GM18858 (cell line): ENCODE results near the gene NHLRC2.
A peak's percentile ranks its signal among the peaks of the same experiment; 100 is the strongest.

Experiments
- ATAC-seq: cut with Tn5 transposase; IDR thresholded peaks from one replicate; pipeline ENCODE4 v1.9.1; 2021; ENCODE audit not compliant: unreplicated experiment

The NHLRC2 gene

GRCh38 chr10:113859261-113859660 is 4.8 kb downstream of the NHLRC2 start:
- ATAC-seq, result peak; percentile 52

- no peak for ATAC-seq
Observed at GRCh38 chr10:113865901-113866300, 11.4 kb downstream of the NHLRC2 start.

- no peak for ATAC-seq
Observed at GRCh38 chr10:113866551-113867394, 12.3 kb downstream of the NHLRC2 start.

DNA sequence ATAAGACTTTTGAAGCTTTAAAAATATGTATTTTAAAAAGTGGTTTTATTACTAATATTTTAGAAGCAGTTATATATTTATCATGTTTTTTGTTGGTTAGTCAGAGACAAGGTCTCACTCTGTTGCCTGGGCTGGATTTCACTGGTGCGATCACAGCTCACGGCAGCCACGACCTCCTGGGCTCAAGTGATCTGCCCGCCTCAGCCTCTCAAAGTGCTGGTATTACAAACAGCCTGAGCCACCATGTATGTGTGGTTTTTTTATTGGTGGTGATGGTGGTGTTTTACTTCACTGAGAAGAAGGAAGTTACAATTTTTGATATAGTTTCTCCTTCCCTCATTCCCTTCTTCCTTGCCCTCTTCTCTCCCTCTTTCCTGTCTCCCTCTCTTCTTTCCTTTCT is 13.4 kb downstream of the NHLRC2 start:
- no peak for ATAC-seq

GRCh38 chr10:113869789-113870188 is 15.3 kb downstream of the NHLRC2 start:
- no peak for ATAC-seq

DNA sequence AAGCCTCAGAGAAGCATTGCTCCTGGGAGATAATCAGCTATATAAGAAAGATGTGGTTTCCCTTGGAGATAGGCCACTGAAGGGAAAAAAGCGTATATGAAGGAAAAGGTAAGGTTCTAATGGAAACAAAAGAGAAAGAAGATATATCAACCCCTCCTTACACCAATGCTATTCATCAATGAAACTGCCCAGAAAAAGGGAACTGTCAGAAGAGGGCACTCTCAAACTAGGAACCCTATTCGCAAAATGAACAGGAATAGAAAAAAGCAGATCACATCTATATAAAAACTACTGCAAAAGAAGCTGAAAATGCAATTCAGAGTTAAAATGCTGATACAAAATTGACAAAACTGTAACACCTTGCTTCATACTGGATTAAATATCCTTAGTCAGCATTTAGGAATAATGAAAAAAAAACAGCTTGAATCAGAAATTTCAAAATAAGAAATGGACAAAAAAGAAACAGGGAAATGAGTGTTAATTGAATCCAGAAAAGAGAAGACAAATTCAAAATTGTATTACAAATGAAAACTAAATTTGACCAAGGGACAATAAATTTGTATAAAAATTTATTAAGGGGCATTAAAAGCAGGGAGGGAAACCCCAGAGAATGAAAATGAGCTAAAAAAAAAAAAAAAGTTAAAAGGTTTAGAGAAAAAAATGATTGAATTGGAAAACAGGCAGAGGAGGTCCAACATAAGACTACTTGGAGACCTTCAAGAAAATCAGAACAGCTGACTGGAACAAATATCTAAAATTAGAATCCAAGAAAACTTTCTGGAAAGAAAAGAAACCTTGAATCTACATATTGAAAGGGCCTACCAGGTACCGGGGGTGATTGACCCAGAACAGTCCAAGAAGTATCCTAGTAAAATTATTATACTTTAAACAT is 17.9 kb downstream of the NHLRC2 start:
- no peak for ATAC-seq

DNA sequence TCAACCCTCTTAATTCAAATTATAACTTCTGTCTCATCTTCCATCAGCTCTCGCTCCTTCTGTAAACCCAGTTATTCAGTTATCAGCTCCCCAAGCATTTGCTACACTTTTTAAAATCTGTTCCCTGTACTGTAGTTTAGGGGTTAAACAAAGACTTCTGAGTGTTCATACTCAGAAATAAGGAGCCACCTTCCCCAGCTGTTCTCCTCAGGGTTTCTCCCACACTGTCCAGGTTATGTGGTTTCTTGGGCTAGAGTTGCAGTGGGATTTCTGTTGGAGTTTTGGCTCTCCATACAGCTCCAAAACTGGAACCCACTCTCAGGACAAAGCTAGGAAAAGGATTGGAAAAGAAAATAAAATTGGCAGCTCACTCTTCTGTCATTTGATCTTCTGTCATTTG is 20.8 kb downstream of the NHLRC2 start:
- ATAC-seq, result no peak

DNA sequence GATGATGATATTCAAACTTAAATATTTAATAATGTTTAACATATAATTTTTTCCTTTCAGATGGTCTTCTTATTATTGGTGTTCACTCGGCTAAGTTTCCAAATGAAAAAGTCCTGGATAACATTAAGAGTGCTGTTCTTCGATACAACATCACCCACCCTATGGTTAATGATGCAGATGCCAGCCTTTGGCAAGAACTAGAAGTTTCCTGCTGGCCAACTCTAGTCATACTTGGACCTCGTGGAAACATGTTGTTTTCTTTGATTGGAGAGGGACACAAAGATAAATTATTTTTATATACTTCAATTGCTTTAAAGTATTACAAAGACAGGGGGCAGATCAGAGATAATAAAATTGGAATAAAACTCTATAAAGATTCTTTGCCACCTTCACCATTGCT is 22.0 kb downstream of the NHLRC2 start:
- ATAC-seq, result no peak

- ATAC-seq, result peak; percentile 79
Observed at GRCh38 chr10:113879691-113880090, 25.2 kb downstream of the NHLRC2 start.

DNA sequence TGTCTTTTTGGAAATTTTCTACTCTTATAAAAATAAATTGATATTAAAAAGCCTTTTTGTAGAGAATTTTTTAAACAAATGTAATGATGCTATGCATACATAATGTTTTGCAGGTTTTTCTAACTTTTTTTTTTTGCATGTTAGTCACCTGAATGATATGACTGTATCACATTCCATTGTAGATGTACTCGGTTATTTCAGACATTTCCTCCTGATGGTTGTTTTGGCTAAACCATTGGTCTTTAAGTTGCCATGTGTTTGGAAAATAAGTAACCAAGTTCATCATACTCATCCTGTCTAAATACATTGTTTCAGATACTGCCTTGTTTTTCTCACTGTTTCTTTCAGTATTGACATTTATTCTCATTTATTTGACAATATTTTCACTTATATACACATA is 25.8 kb downstream of the NHLRC2 start:
- no peak for ATAC-seq

DNA sequence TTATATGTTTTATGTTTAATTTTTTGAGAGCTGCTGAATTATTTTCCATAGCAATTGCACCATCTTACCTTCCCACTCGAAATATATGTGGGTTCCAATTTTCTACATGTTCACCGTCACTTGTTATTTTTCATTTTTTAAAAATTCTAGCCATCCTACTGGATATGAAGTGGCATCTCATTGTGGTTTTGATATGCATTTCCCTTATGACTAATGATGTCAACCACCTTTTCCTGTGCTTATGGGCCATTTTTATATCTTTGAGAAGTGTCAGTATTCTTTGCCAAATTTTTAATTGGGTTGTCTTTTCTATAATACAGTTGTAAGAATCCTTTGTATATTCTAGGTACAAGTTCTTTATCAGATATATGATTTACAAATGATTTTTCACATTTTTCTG is 27.8 kb downstream of the NHLRC2 start:
- no peak for ATAC-seq

GRCh38 chr10:113889911-113890310 is 35.5 kb downstream of the NHLRC2 start:
- ATAC-seq, result no peak

DNA sequence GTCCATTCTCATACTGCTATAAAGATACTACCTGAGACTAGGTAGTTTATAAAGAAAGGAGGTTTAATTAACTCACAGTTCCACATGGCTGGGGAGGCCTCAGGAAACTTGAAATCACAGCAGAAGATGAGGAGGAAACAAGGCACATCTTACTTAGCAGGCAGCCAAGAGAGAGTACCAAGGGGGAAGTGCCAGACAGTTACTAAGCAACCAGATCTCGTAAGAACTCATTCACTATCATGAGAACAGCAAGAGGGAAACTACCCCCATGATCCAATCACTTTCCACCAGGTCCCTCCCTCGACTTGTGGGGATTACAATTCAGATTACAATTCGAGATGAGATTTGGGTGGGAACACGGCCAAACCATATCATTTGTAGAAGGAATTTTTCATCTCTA is 36.3 kb downstream of the NHLRC2 start:
- ATAC-seq, result no peak

DNA sequence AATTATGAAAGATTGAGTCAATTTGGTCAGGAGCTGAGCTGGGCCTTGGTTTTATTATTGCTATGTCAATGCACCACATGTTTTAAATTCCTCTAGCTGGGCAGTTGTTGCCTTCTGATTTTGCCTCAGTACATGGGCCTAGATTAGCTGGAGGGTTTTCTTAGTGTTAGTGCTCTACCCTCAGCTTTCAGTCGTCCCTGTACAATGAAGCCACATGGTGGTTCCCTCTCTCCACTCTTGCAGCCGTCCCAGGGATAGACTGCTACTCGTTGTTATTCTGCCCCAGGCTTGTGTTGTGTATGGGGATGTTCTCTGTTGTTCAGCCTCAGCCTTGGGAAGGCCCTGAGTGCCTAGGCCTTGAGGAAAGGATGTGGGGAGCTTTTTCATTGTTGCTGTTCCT is 37.0 kb downstream of the NHLRC2 start:
- no peak for ATAC-seq

DNA sequence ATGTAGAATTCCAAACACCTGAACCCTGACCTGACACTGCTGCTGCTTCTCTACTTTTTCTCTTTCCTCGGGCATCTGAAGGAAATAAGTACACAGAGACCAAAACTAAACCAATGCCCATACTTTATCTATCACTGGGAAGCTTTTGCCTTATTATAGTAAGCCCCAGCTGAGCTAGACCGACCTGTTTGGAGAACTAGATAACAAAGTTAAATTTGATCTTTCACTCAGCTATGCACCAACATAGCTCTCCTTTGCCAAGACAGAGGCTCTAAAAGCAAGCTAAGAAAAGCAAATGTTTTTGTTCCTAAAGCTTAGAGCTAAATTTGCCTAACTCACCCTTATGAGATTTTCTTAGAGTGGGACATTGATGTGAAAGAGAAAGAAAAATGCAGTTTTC is 39.1 kb downstream of the NHLRC2 start:
- ATAC-seq, result no peak

DNA sequence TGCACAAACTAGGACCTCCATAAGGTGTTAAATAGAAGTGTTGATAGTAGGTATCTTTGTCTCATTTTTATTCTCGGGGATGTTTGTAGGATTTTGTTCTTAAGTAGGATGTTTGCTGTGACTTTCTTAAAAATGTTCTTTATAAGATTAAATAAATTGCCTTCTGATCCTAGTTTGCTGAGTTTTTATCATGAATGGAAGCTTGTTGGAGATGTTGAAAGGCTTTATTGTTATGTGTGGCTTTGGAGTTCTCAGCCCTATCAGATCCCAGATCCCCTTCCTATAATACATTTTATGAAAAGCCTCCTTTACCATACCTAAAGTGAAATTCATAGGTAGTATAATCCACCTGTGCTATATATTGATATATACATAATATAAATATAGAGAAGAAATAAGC is 40.1 kb downstream of the NHLRC2 start:
- ATAC-seq, result no peak

GRCh38 chr10:113895018-113895417 is 40.6 kb downstream of the NHLRC2 start:
- ATAC-seq, result no peak

GRCh38 chr10:113897693-113898618 is 43.5 kb downstream of the NHLRC2 start:
- no peak for ATAC-seq

- ATAC-seq, result no peak
Observed at GRCh38 chr10:113899952-113900598, 45.6 kb downstream of the NHLRC2 start.

DNA sequence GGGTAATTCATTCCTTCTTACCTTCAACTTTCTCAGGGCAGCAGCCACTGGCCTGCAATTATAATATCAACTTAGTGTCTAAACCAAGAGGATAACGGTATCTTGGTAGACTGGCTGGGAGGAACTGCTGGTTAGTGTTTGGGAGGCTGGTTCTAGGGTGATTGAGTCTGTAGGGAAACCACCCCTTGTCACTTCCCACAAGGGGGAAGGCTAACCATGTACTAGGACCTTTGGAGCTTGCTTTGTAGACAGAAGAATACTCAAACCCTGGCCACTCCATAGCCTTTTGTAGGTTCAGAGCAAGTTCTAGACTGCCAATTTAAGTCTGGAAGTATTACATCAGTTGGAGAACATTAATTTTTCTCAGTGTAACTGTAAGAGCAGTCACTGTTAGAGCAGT is 51.3 kb downstream of the NHLRC2 start:
- ATAC-seq, result no peak

GRCh38 chr10:113907166-113907565 is 52.7 kb downstream of the NHLRC2 start:
- ATAC-seq, result no peak
